Osteoblast (primary cell): Measurements from ENCODE around the gene UVSSA. TPM values are rescaled to one million over a fixed set of nuclear protein-coding genes. Genes with fewer than 3 reads are reported as not detected.
A peak's percentile ranks its signal among the peaks of the same experiment; 100 is the strongest.

Source experiments
- DNase-seq: peaks from one replicate; pipeline ENCODE4 v3.0.0; 2011; ENCODE audit warnings: low spot score, mixed read lengths; ENCODE audit not compliant: insufficient read length; ENCODE audit errors: missing footprints
- H2AFZ ChIP-seq: 2 replicates; pipeline ENCODE4 v1.6.0; 2011; ENCODE audit warnings: mild to moderate bottlenecking, low read length
- H3K27ac ChIP-seq: 2 replicates; pipeline ENCODE4 v1.5.1; 2011; ENCODE audit warnings: mild to moderate bottlenecking, low read depth, low read length, moderate library complexity
- H3K27me3 ChIP-seq: 2 replicates; pipeline ENCODE4 v1.6.0; 2012; ENCODE audit warnings: mild to moderate bottlenecking, control low read depth, inconsistent platforms, low read length, moderate library complexity; ENCODE audit not compliant: insufficient read depth
- H3K36me3 ChIP-seq: 2 replicates; pipeline ENCODE4 v1.5.1; 2011; ENCODE audit warnings: mild to moderate bottlenecking, low read length, control low read depth, moderate library complexity; ENCODE audit not compliant: insufficient read depth
- H3K4me1 ChIP-seq: 2 replicates; pipeline ENCODE4 v1.5.1; 2011; ENCODE audit warnings: mild to moderate bottlenecking, low read length, control low read depth, moderate library complexity; ENCODE audit not compliant: insufficient read depth
- H3K4me2 ChIP-seq: 2 replicates; pipeline ENCODE4 v1.6.0; 2011; ENCODE audit warnings: mild to moderate bottlenecking, low read length; ENCODE audit not compliant: insufficient read depth
- H3K4me3 ChIP-seq: fragments of 200-600 bp; sonication (generic); 3 replicates; pipeline ENCODE4 v1.5.1; 2012; ENCODE audit warnings: mild to moderate bottlenecking, low read length, inconsistent platforms; ENCODE audit not compliant: insufficient read depth
- H3K79me2 ChIP-seq: 2 replicates; pipeline ENCODE4 v1.6.0; 2012; ENCODE audit warnings: mild to moderate bottlenecking, low read length, control low read depth, inconsistent platforms; ENCODE audit not compliant: insufficient read depth
- H3K9me3 ChIP-seq: 2 replicates; pipeline ENCODE4 v1.5.1; 2011; ENCODE audit warnings: low read depth, low read length, control low read depth
- H4K20me1 ChIP-seq: 2 replicates; pipeline ENCODE4 v1.6.0; 2012; ENCODE audit warnings: mild to moderate bottlenecking, low read length, control low read depth; ENCODE audit not compliant: insufficient read depth
- total RNA-seq: library from RNA; depleted of rRNA; stranded (reverse); fragments of >200 nt; gene quantifications from 2 replicates; pipeline ENCODE4 v1.2.3, GENCODE V29; 2012
- TF ChIP-seq, protein P1 (sequence below): IDR thresholded peaks from 2 replicates; pipeline ENCODE4 v1.5.1; 2011; ENCODE audit warnings: mild to moderate bottlenecking, low read depth, low read length, moderate library complexity; ENCODE audit errors: extremely low read depth

UVSSA gene
- total RNA-seq, 1 donor, result 14.8 TPM

DNA sequence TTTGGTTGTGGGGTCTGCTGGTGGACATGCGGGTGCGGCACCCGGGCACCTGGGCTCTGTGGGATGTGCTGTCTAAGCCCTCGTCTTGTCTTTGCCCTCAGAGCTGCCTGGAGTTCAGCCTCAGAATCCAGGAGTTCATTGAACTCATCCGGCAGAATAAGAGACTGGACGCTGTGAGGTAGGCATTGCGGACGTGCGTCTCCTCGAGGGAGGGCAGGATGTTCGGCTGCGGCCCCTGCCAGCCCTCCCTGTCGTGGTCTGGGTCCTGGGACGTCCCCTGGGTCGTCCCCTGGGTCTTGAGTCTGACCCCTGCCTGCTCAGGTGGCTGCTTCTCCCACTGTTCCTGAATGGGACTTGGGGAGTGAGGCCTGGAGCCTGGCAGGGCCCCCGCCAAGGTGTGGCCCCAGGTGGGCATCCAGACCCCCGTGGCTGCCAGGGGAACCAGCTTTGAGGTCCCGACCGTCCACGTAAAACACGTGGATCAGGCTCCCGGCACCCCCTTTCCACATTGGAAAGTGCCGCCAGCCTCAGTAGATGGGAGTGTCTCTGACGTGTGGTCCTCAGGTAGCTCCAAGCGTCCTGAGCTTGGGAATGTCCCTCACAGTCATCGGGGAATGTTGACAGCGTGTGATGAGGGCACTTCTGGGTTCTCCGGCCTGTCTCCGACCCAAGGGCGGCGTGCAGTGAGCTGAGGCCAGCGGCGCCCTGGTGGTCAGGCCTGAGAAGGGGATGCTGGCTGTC is 19.3 kb upstream of the UVSSA start:
- Histone ChIP-seq H2AFZ (no peak overlapping the region), H3K4me3 (no peak overlapping the region), H3K27me3 (no peaks in the 10 kb centered on the region), H3K27ac (no peak overlapping the region), H3K79me2 (peaks cover 54% of the 10 kb centered on the region), H4K20me1 (peaks cover 34% of the 10 kb centered on the region), H3K4me1 (peaks cover 8% of the 10 kb centered on the region), H3K4me2 (no peak overlapping the region), H3K36me3 (peaks cover 49% of the 10 kb centered on the region), H3K9me3 (peaks cover 9% of the 10 kb centered on the region)
- peak; percentile 52 for DNase-seq
- TF ChIP-seq, protein P1, sequence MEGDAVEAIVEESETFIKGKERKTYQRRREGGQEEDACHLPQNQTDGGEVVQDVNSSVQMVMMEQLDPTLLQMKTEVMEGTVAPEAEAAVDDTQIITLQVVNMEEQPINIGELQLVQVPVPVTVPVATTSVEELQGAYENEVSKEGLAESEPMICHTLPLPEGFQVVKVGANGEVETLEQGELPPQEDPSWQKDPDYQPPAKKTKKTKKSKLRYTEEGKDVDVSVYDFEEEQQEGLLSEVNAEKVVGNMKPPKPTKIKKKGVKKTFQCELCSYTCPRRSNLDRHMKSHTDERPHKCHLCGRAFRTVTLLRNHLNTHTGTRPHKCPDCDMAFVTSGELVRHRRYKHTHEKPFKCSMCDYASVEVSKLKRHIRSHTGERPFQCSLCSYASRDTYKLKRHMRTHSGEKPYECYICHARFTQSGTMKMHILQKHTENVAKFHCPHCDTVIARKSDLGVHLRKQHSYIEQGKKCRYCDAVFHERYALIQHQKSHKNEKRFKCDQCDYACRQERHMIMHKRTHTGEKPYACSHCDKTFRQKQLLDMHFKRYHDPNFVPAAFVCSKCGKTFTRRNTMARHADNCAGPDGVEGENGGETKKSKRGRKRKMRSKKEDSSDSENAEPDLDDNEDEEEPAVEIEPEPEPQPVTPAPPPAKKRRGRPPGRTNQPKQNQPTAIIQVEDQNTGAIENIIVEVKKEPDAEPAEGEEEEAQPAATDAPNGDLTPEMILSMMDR, result no peak

DNA sequence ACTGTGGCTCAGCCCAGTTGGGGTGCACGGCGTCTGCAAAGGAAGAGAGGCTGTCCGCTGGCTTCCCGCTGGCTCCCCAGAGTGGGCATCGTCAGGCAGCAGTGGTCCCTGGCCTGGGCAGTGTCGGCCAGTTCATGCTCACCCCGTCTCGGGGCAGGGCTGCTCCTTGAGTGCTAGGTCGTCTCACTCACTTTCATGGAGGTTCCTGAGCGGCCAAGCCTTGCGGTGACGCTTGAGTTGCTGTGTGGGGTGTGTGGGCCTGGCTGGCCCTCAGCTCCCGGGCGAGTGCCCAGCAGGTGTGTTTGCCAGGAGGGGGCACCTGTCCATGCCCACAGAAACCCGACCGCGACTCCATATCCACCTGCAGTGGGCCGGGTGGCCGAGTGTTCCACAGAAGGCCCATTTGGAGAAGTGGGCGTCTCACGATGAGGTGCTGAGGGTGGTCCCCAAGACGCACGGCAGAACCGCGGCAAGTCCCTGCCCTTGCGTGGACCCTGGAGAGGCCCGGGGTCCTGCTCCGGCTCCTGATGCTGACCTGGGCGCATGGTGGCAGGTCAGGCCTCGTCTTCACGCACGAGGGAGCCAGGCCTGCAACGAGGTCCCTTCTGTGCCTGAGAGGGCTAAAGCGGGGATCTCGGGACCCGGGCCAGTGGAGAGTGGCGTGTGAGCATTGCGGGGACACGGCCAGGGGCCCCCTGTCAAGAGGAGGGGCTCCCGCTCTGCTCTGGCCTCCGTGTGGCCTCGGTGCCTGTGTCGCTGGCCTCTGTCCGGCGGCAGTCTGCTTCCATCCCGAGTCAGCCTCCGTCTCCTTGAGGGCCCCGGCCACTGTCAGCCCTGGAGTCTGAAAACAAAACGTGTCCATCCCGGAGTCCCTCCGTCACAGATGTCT is 18.5 kb upstream of the UVSSA start:
- Histone ChIP-seq H3K27me3 (no peaks in the 10 kb centered on the region), H2AFZ (no peak overlapping the region), H3K4me1 (peaks cover 3% of the 10 kb centered on the region), H3K4me3 (no peak overlapping the region), H3K79me2 (peaks cover 60% of the 10 kb centered on the region), H4K20me1 (peaks cover 30% of the 10 kb centered on the region), H3K36me3 (peaks cover 53% of the 10 kb centered on the region), H3K27ac (no peak overlapping the region), H3K4me2 (no peak overlapping the region), H3K9me3 (peaks cover 7% of the 10 kb centered on the region)
- TF ChIP-seq, protein P1, result no peak
- peak; percentile 17 for DNase-seq

DNA sequence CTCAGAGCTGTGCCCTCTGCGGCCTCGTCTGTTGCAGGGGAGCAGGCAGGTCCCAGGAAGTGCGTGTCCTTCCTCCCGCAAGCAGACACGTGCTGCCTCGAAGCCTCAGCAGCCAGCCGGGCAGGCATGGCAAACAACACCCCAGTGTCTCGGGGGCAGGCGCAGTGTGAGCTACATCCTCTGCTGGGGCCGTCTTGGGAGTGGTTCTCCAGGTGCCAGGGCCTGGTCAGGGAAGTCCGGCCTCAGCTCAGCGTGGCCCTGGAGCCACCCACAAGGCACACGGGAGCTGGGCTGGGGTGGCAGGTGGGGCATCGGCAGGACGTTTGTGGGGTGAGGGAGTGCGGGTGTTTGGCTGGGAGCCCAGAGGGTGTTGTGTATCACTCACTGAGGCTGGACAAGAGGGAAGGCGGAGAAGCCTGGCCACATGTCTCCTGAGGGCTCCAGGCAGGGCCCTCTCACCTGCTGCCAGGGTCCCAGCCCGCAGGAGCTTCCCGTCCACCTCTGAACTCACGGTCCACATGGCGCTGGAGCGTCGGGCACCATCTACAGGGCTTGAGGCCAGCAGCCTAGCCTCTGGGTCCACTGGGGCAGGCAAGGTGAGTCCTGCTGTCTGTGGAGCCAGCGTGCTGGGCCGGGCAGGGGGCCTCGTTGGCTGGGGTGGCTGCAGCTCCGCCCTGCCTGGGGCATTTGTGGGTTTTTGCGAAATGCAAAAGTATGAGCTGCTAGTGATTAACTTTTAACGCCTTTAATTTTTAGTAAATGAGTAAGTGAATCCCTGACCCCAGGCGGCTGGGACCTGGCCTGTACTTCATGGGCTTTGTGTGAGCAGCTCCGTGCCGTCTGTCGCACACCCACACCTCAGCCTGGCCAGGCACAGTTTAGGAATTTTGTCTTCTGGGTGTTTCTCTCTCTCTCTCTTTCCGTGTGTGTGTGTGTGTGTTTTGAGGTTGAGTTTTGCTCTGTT is 17.3 kb upstream of the UVSSA start:
- H4K20me1 ChIP-seq, result peaks cover 25% of the 10 kb centered on the region

More for the DNA sequence above, 17.3 kb upstream of the UVSSA start:
- Histone ChIP-seq H3K27me3 (no peaks in the 10 kb centered on the region), H3K4me3 (no peak overlapping the region), H3K4me2 (no peak overlapping the region), H3K79me2 (peaks cover 64% of the 10 kb centered on the region), H3K9me3 (peaks cover 7% of the 10 kb centered on the region), H2AFZ (no peak overlapping the region), H3K27ac (no peak overlapping the region), H3K36me3 (peaks cover 60% of the 10 kb centered on the region), H3K4me1 (no peaks in the 10 kb centered on the region)
- TF ChIP-seq, protein P1, result no peak
- DNase-seq, result peak; percentile 80
